Suprapubic skin (tissue), 4 donors: Measurements from ENCODE around the gene NCKAP5.

Experiments
- CTCF ChIP-seq, 2 donors: fragments of 200-600 bp in 1 of 2; fragments of 450-650 bp in 1 of 2; sonication (generic) in 1 of 2; IDR thresholded peaks; one replicate each; pipeline ENCODE4 v1.5.1; 2016 to 2019; ENCODE audit warnings: antibody characterized with exemption in 2 of 2, mild to moderate bottlenecking in 1 of 2, moderate library complexity in 1 of 2
- EP300 ChIP-seq: sonication (generic); formaldehyde crosslinking; IDR thresholded peaks from one replicate; pipeline ENCODE4 v1.6.1; 2017; ENCODE audit warnings: antibody characterized with exemption
- POLR2A ChIP-seq, 2 donors: fragments of 450-650 bp; IDR thresholded peaks; one replicate each; pipeline ENCODE4 v1.6.1; 2017; ENCODE audit warnings: antibody characterized with exemption in 2 of 2, mild to moderate bottlenecking in 2 of 2, moderate library complexity in 2 of 2
- POLR2AphosphoS5 ChIP-seq, 3 donors: sonication (generic); formaldehyde crosslinking; IDR thresholded peaks; one replicate each; pipeline ENCODE4 v1.6.1; 2017; ENCODE audit warnings: antibody characterized with exemption in 3 of 3

GRCh38 chr2:133461484-133461883 is 106.8 kb downstream of the NCKAP5 start:
- no peak for TF ChIP-seq CTCF (IDR thresholded peaks at IDR 0.05)
- no peak for TF ChIP-seq POLR2AphosphoS5 (IDR thresholded peaks at IDR 0.05)
- TF ChIP-seq POLR2A (IDR thresholded peaks at IDR 0.05), result no peak
- no peak for TF ChIP-seq EP300
